Parathyroid adenoma (tissue), 2 donors: ENCODE data around the gene RAB22A.

Experiments
- H2AFZ ChIP-seq: fragments of 300-600 bp; sonication (generic); one replicate; pipeline ENCODE4 v1.7.0; 2017; ENCODE audit warnings: antibody characterized with exemption, mild to moderate bottlenecking
- H3K27ac ChIP-seq: fragments of 300-600 bp; sonication (generic); one replicate; pipeline ENCODE4 v1.7.0; 2017
- H3K27me3 ChIP-seq: fragments of 300-600 bp; sonication (generic); one replicate; pipeline ENCODE4 v1.7.0; 2017; ENCODE audit warnings: low read length; ENCODE audit not compliant: control insufficient read depth, insufficient read depth
- H3K36me3 ChIP-seq: fragments of 300-600 bp; sonication (generic); one replicate; pipeline ENCODE4 v1.7.0; 2017; ENCODE audit warnings: low read length; ENCODE audit not compliant: control insufficient read depth, insufficient read depth
- H3K4me1 ChIP-seq: fragments of 300-600 bp; sonication (generic); one replicate; pipeline ENCODE4 v1.7.0; 2017; ENCODE audit warnings: control low read depth
- H3K4me2 ChIP-seq: fragments of 300-600 bp; sonication (generic); one replicate; pipeline ENCODE4 v1.7.0; 2017; ENCODE audit warnings: low read length
- H3K4me3 ChIP-seq: fragments of 300-600 bp; sonication (generic); one replicate; pipeline ENCODE4 v1.7.0; 2017; ENCODE audit warnings: low read depth, low read length
- H3K79me2 ChIP-seq: fragments of 300-600 bp; sonication (generic); one replicate; pipeline ENCODE4 v1.7.0; 2017; ENCODE audit warnings: control low read depth
- H3K9ac ChIP-seq: fragments of 300-600 bp; sonication (generic); one replicate; pipeline ENCODE4 v1.7.0; 2017; ENCODE audit warnings: mild to moderate bottlenecking
- H3K9me3 ChIP-seq: fragments of 300-600 bp; sonication (generic); one replicate; pipeline ENCODE4 v1.7.0; 2017; ENCODE audit warnings: low read length; ENCODE audit not compliant: control insufficient read depth
- TF ChIP-seq, protein P1 (sequence below): fragments of 300-600 bp; sonication (generic); IDR thresholded peaks from one replicate; pipeline ENCODE4 v1.7.0; 2017; ENCODE audit warnings: antibody characterized with exemption, mild to moderate bottlenecking
- donor health status: primary hyperparathyroidism.

Gene RAB22A

DNA sequence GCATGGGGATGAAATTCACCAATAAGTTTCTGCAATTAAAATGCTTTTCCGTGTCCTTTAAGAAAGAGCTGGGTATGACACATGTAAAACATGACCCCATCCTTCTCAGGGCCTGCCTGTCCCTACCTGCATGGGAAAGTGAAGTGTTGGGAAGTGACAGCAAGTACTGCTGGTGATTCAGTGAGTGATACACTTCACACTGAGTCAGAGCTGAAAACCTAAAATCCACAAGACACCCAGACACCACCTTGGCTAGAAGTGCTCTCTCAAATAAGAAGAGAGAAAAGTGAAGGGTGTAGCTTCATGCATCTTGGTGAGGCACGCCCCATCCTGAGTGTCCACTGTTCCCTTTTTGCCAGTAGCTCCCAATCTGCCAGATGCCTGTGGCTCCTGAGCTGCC, 3.3 kb downstream of the RAB22A start:
- H3K27ac ChIP-seq = no peak overlapping the region
- H3K9me3 ChIP-seq = no peaks in the 10 kb centered on the region
- TF ChIP-seq, protein P1, sequence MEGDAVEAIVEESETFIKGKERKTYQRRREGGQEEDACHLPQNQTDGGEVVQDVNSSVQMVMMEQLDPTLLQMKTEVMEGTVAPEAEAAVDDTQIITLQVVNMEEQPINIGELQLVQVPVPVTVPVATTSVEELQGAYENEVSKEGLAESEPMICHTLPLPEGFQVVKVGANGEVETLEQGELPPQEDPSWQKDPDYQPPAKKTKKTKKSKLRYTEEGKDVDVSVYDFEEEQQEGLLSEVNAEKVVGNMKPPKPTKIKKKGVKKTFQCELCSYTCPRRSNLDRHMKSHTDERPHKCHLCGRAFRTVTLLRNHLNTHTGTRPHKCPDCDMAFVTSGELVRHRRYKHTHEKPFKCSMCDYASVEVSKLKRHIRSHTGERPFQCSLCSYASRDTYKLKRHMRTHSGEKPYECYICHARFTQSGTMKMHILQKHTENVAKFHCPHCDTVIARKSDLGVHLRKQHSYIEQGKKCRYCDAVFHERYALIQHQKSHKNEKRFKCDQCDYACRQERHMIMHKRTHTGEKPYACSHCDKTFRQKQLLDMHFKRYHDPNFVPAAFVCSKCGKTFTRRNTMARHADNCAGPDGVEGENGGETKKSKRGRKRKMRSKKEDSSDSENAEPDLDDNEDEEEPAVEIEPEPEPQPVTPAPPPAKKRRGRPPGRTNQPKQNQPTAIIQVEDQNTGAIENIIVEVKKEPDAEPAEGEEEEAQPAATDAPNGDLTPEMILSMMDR = no peak
- peaks cover 49% of the 10 kb centered on the region for H3K79me2 ChIP-seq
- H3K4me1 ChIP-seq = no peaks in the 10 kb centered on the region
- H3K4me3 ChIP-seq = no peak overlapping the region
- no peak overlapping the region for H3K4me2 ChIP-seq
- H3K9ac ChIP-seq = no peak overlapping the region
- no peak overlapping the region for H2AFZ ChIP-seq
- no peaks in the 10 kb centered on the region for H3K36me3 ChIP-seq
- no peaks in the 10 kb centered on the region for H3K27me3 ChIP-seq

DNA sequence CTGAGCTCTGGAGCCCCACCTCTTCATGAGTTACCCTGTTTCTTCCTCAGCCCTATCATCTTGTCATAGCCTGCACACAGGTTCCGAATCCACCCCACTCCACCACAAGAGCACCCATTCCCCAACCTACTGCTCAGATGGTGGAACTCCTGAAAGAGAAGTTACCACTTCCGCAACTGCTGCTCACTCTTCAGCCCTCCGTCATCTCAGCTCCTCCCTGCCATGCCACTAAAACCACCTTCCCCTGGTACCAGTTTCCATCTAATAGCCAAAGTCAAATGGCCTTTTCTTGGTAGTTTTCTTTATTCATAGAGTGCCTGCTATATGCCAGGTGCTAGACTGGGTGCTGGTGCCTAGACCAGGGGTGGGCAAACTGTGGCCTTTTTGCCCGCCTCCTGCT, 3.9 kb downstream of the RAB22A start:
- peaks cover 50% of the 10 kb centered on the region for H3K79me2 ChIP-seq
- H3K4me2 ChIP-seq = no peak overlapping the region
- H3K27ac ChIP-seq = no peak overlapping the region
- TF ChIP-seq, protein P1 = no peak
- no peak overlapping the region for H2AFZ ChIP-seq
- H3K4me3 ChIP-seq = no peak overlapping the region
- no peak overlapping the region for H3K9ac ChIP-seq
- no peaks in the 10 kb centered on the region for H3K27me3 ChIP-seq
- H3K36me3 ChIP-seq = no peaks in the 10 kb centered on the region
- H3K9me3 ChIP-seq = no peaks in the 10 kb centered on the region
- no peaks in the 10 kb centered on the region for H3K4me1 ChIP-seq

DNA sequence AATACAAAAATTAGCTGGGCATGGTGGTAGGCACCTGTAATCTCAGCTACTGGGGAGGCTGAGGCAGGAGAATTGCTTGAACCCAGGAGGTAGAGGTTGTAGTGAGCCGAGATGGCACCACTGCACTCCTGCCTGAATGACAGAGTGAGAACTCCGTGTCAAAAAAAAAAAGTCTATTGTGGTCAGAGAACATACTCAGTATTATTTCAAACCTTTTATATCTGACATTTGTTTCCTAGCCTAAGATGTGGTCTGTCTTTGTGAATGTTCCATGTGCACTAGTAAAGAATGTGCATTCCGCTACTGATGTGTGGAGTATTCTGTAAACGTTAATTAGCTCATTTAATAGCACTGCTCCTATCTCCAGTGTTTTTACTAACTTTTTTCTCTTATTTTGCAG, 11.7 kb downstream of the RAB22A start:
- Histone ChIP-seq H3K4me2 (no peak overlapping the region), H3K4me1 (no peaks in the 10 kb centered on the region)

DNA sequence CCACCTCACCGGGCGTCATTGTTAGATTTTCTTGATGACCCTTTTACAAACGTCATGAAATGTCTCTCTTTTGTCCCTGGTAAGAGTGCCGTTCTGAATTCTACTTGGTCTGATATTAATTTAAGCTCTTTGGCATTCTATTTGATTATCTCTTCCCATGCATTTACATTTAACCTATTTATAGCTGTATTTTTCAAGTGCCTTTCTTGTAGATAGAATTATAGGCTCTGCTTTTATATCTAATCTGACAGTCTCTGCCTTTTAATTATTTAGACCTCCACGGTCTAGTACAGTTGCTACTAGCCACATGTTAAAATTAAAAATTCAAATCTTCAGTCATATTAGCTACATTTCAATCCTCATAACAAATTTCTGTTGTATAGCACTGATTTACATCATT, 12.6 kb downstream of the RAB22A start:
- H2AFZ ChIP-seq = no peak overlapping the region
- no peaks in the 10 kb centered on the region for H3K27me3 ChIP-seq
- H3K79me2 ChIP-seq = peaks cover 43% of the 10 kb centered on the region
- no peaks in the 10 kb centered on the region for H3K4me1 ChIP-seq
- no peak overlapping the region for H3K9ac ChIP-seq
- H3K36me3 ChIP-seq = no peaks in the 10 kb centered on the region
- TF ChIP-seq, protein P1 = no peak
- H3K9me3 ChIP-seq = no peaks in the 10 kb centered on the region
- H3K27ac ChIP-seq = no peak overlapping the region
- no peak overlapping the region for H3K4me2 ChIP-seq
- no peak overlapping the region for H3K4me3 ChIP-seq

More for the DNA sequence above, 11.7 kb downstream of the RAB22A start:
- no peak overlapping the region for H2AFZ ChIP-seq
- H3K27me3 ChIP-seq = no peaks in the 10 kb centered on the region
- H3K4me3 ChIP-seq = no peak overlapping the region
- H3K79me2 ChIP-seq = peaks cover 48% of the 10 kb centered on the region
- no peak overlapping the region for H3K27ac ChIP-seq
- H3K36me3 ChIP-seq = no peaks in the 10 kb centered on the region
- H3K9ac ChIP-seq = no peak overlapping the region
- H3K9me3 ChIP-seq = no peaks in the 10 kb centered on the region
- TF ChIP-seq, protein P1 = no peak

DNA sequence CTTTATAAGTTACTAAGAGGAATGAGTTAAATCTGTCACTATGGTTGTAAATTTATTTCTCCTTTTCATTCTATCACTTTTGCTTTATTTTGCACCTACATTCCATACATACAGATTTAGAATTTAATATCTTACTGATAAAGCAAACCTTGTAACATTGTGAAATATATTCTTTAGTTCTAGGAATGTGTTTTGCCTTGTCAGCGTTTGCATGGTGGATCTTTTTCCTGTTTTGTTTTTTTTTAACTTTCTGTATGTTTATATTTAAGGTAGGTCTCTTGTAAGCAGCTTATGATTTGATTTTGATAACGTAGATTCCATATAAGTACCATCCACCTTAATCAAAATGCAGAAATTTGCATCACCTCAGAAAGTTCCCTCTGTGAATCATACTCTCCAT, 16.4 kb downstream of the RAB22A start:
- Histone ChIP-seq H3K36me3 (no peaks in the 10 kb centered on the region), H3K4me3 (no peak overlapping the region), H3K27ac (no peak overlapping the region), H3K4me1 (no peaks in the 10 kb centered on the region), H3K9ac (no peak overlapping the region), H2AFZ (no peak overlapping the region), H3K27me3 (no peaks in the 10 kb centered on the region), H3K4me2 (no peak overlapping the region), H3K9me3 (no peaks in the 10 kb centered on the region), H3K79me2 (peaks cover 31% of the 10 kb centered on the region)
- TF ChIP-seq, protein P1 = no peak
